ENCODE results near the gene DGLUCY.
"Not testable (repeated sequence)": the region's sequence is repeated elsewhere in the genome, so short reads cannot be mapped to it uniquely, and the experiment has no call there.

The DGLUCY gene

GRCh38 chr14:91245029-91245428, 131.2 kb downstream of the DGLUCY start:
- Histone ChIP-seq H3K9ac (ENCODE audit: low read depth, low read length) (no peak overlapping the region), H3K36me3 (ENCODE audit: insufficient read depth, low read length) (no peaks in the 10 kb centered on the region), H3K9me3 (ENCODE audit: control insufficient read depth, insufficient read depth, low read length) (no peaks in the 10 kb centered on the region), H3K4me1 (ENCODE audit: insufficient read depth, low read length) (peaks cover 5% of the 10 kb centered on the region; the same call in 1 of the 2 replicates)

GRCh38 chr14:91245616-91246015, 131.7 kb downstream of the DGLUCY start:
- H3K36me3 ChIP-seq (ENCODE audit: insufficient read depth, low read length); H3K9me3 ChIP-seq (ENCODE audit: control insufficient read depth, insufficient read depth, low read length); H3K9ac ChIP-seq (ENCODE audit: low read depth, low read length); H3K4me1 ChIP-seq (ENCODE audit: insufficient read depth, low read length): not testable (repeated sequence)

- Histone ChIP-seq H3K9ac (ENCODE audit: low read depth, low read length) (no peak overlapping the region), H3K9me3 (ENCODE audit: control insufficient read depth, insufficient read depth, low read length) (no peaks in the 10 kb centered on the region), H3K36me3 (ENCODE audit: insufficient read depth, low read length) (no peaks in the 10 kb centered on the region), H3K4me1 (ENCODE audit: insufficient read depth, low read length) (peaks cover 9% of the 10 kb centered on the region; the same call in 1 of the 2 replicates)
Measured at GRCh38 chr14:91246051-91246852, 132.4 kb downstream of the DGLUCY start.

- Histone ChIP-seq H3K36me3 (ENCODE audit: insufficient read depth, low read length) (no peaks in the 10 kb centered on the region), H3K9me3 (ENCODE audit: control insufficient read depth, insufficient read depth, low read length) (no peaks in the 10 kb centered on the region), H3K9ac (ENCODE audit: low read depth, low read length) (no peak overlapping the region), H3K4me1 (ENCODE audit: insufficient read depth, low read length) (0 out of 2 replicates have a peak, but pooled peaks cover 6% of the 10 kb centered on the region)
Measured at GRCh38 chr14:91249841-91250616, 136.2 kb downstream of the DGLUCY start.

GRCh38 chr14:91250912-91251311, 137.0 kb downstream of the DGLUCY start:
- H3K4me1 ChIP-seq (ENCODE audit: insufficient read depth, low read length): 0 out of 2 replicates have a peak, but pooled peaks cover 6% of the 10 kb centered on the region
- H3K9ac ChIP-seq (ENCODE audit: low read depth, low read length): no peak overlapping the region
- H3K36me3 ChIP-seq (ENCODE audit: insufficient read depth, low read length): no peaks in the 10 kb centered on the region
- H3K9me3 ChIP-seq (ENCODE audit: control insufficient read depth, insufficient read depth, low read length): no peaks in the 10 kb centered on the region

- peaks cover 13% of the 10 kb centered on the region for H3K4me1 ChIP-seq (ENCODE audit: insufficient read depth, low read length)
- no peaks in the 10 kb centered on the region for H3K9me3 ChIP-seq (ENCODE audit: control insufficient read depth, insufficient read depth, low read length)
- no peaks in the 10 kb centered on the region for H3K36me3 ChIP-seq (ENCODE audit: insufficient read depth, low read length)
- peak overlapping the region; percentile 58 for H3K9ac ChIP-seq (ENCODE audit: low read depth, low read length)
Measured at GRCh38 chr14:91252871-91253794, 139.3 kb downstream of the DGLUCY start.

- Histone ChIP-seq H3K36me3 (ENCODE audit: insufficient read depth, low read length) (no peaks in the 10 kb centered on the region), H3K9me3 (ENCODE audit: control insufficient read depth, insufficient read depth, low read length) (no peaks in the 10 kb centered on the region), H3K9ac (ENCODE audit: low read depth, low read length) (peak overlapping the region; percentile 58), H3K4me1 (ENCODE audit: insufficient read depth, low read length) (peaks cover 13% of the 10 kb centered on the region)
Measured at GRCh38 chr14:91253795-91254323, 140.0 kb downstream of the DGLUCY start.

- no peaks in the 10 kb centered on the region for H3K36me3 ChIP-seq (ENCODE audit: insufficient read depth, low read length)
- no peak overlapping the region for H3K9ac ChIP-seq (ENCODE audit: low read depth, low read length)
- no peaks in the 10 kb centered on the region for H3K9me3 ChIP-seq (ENCODE audit: control insufficient read depth, insufficient read depth, low read length)
- peaks cover 13% of the 10 kb centered on the region for H3K4me1 ChIP-seq (ENCODE audit: insufficient read depth, low read length)
Measured at GRCh38 chr14:91254461-91254860, 140.6 kb downstream of the DGLUCY start.

GRCh38 chr14:91255026-91255695, 141.3 kb downstream of the DGLUCY start:
- Histone ChIP-seq H3K4me1 (ENCODE audit: insufficient read depth, low read length) (peaks cover 13% of the 10 kb centered on the region), H3K9ac (ENCODE audit: low read depth, low read length) (no peak overlapping the region), H3K9me3 (ENCODE audit: control insufficient read depth, insufficient read depth, low read length) (no peaks in the 10 kb centered on the region), H3K36me3 (ENCODE audit: insufficient read depth, low read length) (no peaks in the 10 kb centered on the region)

- H3K9me3 ChIP-seq (ENCODE audit: control insufficient read depth, insufficient read depth, low read length): no peaks in the 10 kb centered on the region
- H3K9ac ChIP-seq (ENCODE audit: low read depth, low read length): no peak overlapping the region
- no peaks in the 10 kb centered on the region for H3K36me3 ChIP-seq (ENCODE audit: insufficient read depth, low read length)
- H3K4me1 ChIP-seq (ENCODE audit: insufficient read depth, low read length): peaks cover 10% of the 10 kb centered on the region
Measured at GRCh38 chr14:91256661-91257060, 142.8 kb downstream of the DGLUCY start.

- no peak overlapping the region for H3K9ac ChIP-seq (ENCODE audit: low read depth, low read length)
- H3K9me3 ChIP-seq (ENCODE audit: control insufficient read depth, insufficient read depth, low read length): no peaks in the 10 kb centered on the region
- no peaks in the 10 kb centered on the region for H3K36me3 ChIP-seq (ENCODE audit: insufficient read depth, low read length)
- peaks cover 10% of the 10 kb centered on the region for H3K4me1 ChIP-seq (ENCODE audit: insufficient read depth, low read length)
Measured at GRCh38 chr14:91257328-91258010, 143.6 kb downstream of the DGLUCY start.

GRCh38 chr14:91258011-91258618, 144.2 kb downstream of the DGLUCY start:
- Histone ChIP-seq H3K9me3 (ENCODE audit: control insufficient read depth, insufficient read depth, low read length) (no peaks in the 10 kb centered on the region), H3K36me3 (ENCODE audit: insufficient read depth, low read length) (no peaks in the 10 kb centered on the region), H3K4me1 (ENCODE audit: insufficient read depth, low read length) (peaks cover 8% of the 10 kb centered on the region), H3K9ac (ENCODE audit: low read depth, low read length) (no peak overlapping the region)

- Histone ChIP-seq H3K9me3 (ENCODE audit: control insufficient read depth, insufficient read depth, low read length) (no peaks in the 10 kb centered on the region), H3K4me1 (ENCODE audit: insufficient read depth, low read length) (peaks cover 8% of the 10 kb centered on the region), H3K9ac (ENCODE audit: low read depth, low read length) (no peak overlapping the region), H3K36me3 (ENCODE audit: insufficient read depth, low read length) (no peaks in the 10 kb centered on the region)
Measured at GRCh38 chr14:91258876-91259275, 145.0 kb downstream of the DGLUCY start.

Measured in ES-I3 (cell line).